Ishikawa (cell line): ENCODE results near the gene TMEM238.

Source experiments
- CEBPB ChIP-seq: IDR thresholded peaks from 2 replicates; pipeline ENCODE4 v1.6.1; 2012
- CREB1 ChIP-seq: IDR thresholded peaks from 2 replicates; pipeline ENCODE4 v1.6.1; 2012; ENCODE audit warnings: low read depth
- EGR1 ChIP-seq: IDR thresholded peaks from 2 replicates; pipeline ENCODE4 v1.6.1; 2012
- EP300 ChIP-seq: IDR thresholded peaks from 2 replicates; pipeline ENCODE4 v1.6.1; 2012; ENCODE audit warnings: borderline replicate concordance
- FOXM1 ChIP-seq: IDR thresholded peaks from 2 replicates; pipeline ENCODE4 v1.6.1; 2012; ENCODE audit warnings: low read depth, borderline replicate concordance
- MAX ChIP-seq: IDR thresholded peaks from 2 replicates; pipeline ENCODE4 v1.6.1; 2012
- NFIC ChIP-seq: IDR thresholded peaks from 2 replicates; pipeline ENCODE4 v1.6.1; 2012
- RAD21 ChIP-seq: IDR thresholded peaks from 2 replicates; pipeline ENCODE4 v1.6.1; 2012; ENCODE audit warnings: low read depth
- REST ChIP-seq: IDR thresholded peaks from 2 replicates; pipeline ENCODE4 v1.6.1; 2012; ENCODE audit warnings: low read depth, mild to moderate bottlenecking
- TAF1 ChIP-seq: IDR thresholded peaks from 2 replicates; pipeline ENCODE4 v1.6.1; 2012; ENCODE audit warnings: low read depth, mild to moderate bottlenecking
- TCF12 ChIP-seq: IDR thresholded peaks from 2 replicates; pipeline ENCODE4 v1.6.1; 2012; ENCODE audit warnings: low read depth
- TEAD4 ChIP-seq: IDR thresholded peaks from 2 replicates; pipeline ENCODE4 v1.6.1; 2012
- YY1 ChIP-seq: IDR thresholded peaks from 2 replicates; pipeline ENCODE4 v1.6.1; 2012; ENCODE audit warnings: low read depth
- ZBTB7A ChIP-seq: IDR thresholded peaks from 2 replicates; pipeline ENCODE4 v1.6.1; 2012; ENCODE audit warnings: low read depth
- TF ChIP-seq, protein P1 (sequence below): IDR thresholded peaks from 2 replicates; pipeline ENCODE4 v1.6.1; 2012

The TMEM238 gene

GRCh38 chr19:55352040-55352439, 32.1 kb downstream of the TMEM238 start:
- no peak for TF ChIP-seq NFIC
- TF ChIP-seq CREB1: no peak
- no peak for TF ChIP-seq RAD21
- TF ChIP-seq EP300: no peak
- no peak for TF ChIP-seq ZBTB7A
- TF ChIP-seq REST: no peak

- no peak for TF ChIP-seq MAX
- TF ChIP-seq ZBTB7A: no peak
- TF ChIP-seq, protein P1, sequence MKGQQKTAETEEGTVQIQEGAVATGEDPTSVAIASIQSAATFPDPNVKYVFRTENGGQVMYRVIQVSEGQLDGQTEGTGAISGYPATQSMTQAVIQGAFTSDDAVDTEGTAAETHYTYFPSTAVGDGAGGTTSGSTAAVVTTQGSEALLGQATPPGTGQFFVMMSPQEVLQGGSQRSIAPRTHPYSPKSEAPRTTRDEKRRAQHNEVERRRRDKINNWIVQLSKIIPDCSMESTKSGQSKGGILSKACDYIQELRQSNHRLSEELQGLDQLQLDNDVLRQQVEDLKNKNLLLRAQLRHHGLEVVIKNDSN: no peak
- no peak for TF ChIP-seq YY1
- no peak for TF ChIP-seq TCF12
- TF ChIP-seq EGR1: no peak
- no peak for TF ChIP-seq NFIC
- no peak for TF ChIP-seq REST
- TF ChIP-seq TEAD4: no peak
- no peak for TF ChIP-seq FOXM1
- no peak for TF ChIP-seq CEBPB
- TF ChIP-seq CREB1: no peak
- TF ChIP-seq EP300: no peak
- no peak for TF ChIP-seq RAD21
- TF ChIP-seq TAF1: no peak
These were observed 33.3 kb downstream of the TMEM238 start for GRCh38 chr19:55350620-55351315.

DNA sequence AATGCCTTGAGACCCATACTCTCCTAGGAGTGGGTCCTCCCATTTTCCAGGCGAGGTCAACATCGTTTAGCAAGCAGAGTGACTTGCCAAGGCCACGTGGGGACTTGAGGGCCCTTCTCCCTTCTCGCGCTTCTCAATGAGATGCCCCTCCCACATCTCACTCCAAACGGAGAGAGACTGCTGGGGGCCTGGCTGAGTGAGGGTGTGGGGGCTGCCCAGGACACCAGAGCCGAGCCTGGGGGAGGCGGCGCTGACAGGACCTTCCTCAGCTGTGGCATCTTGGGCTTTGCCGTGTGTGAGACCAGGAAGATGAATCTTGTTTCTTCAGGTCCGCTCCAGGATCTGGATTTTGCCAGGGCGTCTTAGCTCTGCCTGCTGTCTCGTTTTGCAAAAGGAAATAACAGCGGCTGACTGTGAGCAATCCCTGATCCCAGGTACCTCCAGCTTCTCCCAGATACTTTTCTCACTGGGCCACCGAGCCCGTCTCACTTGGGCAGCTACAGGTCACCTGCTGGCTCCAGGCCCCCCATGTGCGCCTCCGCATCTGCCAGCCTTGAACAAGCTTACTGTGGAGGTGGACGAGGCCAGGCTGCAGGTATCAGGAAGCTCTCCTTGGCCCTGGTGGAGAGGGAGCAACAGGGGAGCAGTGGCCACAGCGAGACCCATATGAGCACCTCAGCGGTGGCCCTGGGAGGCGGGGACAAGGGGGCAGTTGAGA, 35.6 kb downstream of the TMEM238 start:
- TF ChIP-seq CEBPB (no peak), MAX (no peak), EGR1 (no peak), REST (no peak), TEAD4 (no peak), FOXM1 (no peak), CREB1 (no peak), ZBTB7A (no peak), TAF1 (no peak), YY1 (no peak), RAD21 (no peak), NFIC (no peak), TCF12 (no peak)
- TF ChIP-seq, protein P1: no peak

DNA sequence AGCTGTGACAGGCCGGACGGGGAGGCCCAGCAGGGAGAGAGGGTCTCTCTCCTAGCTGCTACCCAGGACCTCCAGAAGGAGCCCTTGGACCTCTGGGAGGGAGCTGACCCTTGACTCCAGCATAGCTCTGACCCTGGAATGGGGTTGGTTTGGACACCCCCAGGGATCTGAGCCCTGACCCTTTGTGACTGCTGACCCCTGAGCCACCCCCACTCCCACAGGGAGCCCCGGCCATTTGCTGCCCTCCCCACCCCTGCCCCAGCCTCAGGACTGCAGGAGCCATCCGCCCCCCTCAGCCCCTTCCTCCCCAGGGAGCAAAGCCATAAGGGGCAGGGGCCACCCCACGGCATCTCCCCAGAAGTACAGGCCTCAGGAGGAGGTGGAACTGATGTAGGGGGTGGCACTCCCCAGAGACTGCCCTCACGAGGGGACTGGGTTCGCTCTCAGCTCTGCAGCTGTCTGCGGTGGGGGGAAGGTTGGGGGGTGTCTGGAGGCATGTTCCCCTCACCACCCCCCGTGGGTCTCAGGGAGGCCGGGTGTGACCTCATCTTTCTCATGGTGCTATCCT, 36.6 kb downstream of the TMEM238 start:
- no peak for TF ChIP-seq YY1
